ENCODE results near the gene NTN5.
"Not testable (repeated sequence)": the region's sequence is repeated elsewhere in the genome, so short reads cannot be mapped to it uniquely, and the experiment has no call there.

The NTN5 gene

GRCh38 chr19:48672994-48673393, at the start of gene NTN5:
NTN5 (minus strand) TSS chr19:48673017; CDS start chr19:48670986, 2,031 bp downstream.
- no peak for DNase-seq

DNA sequence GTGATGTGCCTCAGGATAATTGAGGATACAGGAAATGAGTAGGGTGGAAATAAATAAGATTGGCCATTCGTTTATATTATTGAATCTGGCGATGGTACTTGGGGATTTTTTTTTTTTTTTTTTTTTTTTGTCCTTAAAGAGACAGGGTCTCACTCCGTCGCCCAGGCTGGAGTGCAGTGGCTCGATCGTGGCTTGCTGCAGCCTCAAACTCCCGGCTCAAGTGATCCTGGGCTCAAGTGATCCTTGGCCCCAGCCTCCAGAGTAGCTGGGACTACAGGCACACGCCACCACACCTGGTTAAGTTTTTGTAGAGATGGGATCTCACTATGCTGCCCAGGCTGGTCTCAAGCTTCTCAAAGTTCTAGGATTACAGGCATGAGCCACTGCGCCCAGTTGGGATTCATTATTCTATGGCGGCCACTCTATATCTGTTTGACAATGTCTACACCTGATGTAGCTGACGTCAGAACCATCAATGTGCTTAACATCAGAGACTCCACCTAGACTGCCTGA, 49.4 kb upstream of the NTN5 start:
- DNase-seq: no peak

DNA sequence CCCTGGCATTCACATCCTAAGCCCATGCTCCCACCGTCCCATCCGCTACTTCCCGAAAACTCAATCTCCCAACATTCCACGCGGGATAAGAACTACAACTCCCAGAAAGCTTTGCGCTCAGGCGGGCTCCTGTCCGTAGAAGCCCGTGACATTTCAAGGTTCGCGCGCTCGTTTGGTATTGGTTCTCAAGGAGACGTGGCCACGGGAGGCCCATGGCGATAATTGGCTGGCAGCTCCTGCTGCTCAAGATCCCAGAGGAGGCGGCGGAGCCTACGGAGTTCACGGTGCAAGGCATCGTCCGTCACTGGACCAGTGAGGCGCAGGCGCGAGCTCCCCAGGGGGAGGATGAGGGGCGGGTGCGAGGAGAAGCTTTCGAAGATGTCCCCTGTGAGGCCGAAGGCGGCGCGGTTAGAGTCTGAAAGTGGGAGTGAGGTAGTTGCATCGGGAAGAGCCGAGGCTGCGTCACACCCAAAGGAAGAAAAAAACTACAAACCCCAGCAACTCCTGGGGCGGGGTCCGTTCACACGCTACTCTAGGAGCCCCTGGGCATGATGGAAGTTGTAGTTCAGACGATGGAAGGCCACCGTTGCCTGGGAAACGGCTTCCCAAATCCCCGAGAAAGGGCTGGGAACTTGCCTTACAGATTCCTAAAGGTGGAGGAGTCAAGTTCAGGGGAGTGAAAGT, 47.9 kb upstream of the NTN5 start:
- DNase-seq: peak; percentile 100

DNA sequence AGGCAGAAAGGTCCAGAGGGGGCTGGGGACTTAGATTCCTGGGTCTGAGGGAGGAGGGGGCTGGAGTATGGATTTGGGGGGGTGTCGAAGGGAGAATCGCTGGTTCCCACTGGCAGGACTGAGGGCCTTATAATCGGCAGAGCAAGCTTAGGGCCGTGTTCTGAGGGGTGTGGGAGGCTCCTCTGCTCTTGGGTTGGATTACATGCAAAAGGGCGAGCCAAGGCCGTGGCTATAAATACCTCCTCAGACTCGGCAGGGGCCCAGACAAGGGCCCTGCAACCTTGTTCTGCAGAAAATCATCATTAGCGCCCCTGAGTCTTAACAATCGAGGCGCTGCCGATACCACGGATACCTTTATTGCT, 47.4 kb upstream of the NTN5 start:
- no peak for DNase-seq

DNA sequence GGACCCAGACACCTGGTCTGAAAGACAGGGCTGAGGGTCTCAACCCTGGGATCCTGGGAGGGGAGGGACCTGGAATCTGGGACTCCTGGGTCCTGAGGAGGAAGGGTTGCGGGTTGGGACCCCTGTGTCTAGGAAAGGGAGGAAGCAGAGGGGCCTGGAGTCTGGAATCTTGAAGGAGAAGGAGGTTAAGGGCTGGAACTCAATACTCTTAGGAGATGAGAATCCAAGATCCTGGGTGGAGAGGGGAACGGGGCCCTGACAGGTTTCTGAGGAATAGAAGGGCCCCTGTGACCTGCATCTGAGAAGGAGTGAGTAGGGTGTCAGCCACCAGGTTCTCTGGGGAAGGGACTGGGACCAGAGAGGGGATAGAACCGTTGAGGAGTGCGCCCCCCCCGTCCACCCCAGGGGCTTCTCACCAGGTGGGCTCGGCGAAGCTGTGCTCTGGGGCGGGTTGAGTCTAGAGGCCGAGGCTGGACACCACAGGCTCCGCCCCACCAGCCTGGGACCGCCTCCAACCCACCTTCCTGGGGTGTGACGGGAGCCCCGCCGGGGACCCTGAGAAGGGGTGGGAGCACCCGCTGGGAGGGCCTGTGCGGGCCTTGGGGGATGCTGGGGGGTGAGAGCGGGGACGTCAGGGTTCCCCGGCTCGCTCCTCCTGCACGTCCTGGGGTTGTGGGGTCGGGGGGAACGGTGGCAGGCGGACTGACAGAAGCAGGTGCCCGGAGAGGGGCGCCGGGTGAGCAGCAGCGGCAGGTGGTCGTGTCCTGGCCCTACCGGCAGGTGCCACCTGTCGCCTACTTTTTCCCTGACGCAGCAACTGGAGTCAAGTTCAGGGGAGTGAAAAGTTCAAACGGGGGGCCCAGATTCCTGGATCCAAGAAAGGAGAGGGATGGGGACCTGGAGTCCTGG, 46.7 kb upstream of the NTN5 start, which contains the start of gene MAMSTR:
MAMSTR (minus strand) TSS at position 463 of the 909 bp plus-strand sequence. CDS start 694 bp downstream, outside the sequence.
- DNase-seq: no peak

GRCh38 chr19:48718711-48719231, 46.0 kb upstream of the NTN5 start:
- no peak for DNase-seq

DNA sequence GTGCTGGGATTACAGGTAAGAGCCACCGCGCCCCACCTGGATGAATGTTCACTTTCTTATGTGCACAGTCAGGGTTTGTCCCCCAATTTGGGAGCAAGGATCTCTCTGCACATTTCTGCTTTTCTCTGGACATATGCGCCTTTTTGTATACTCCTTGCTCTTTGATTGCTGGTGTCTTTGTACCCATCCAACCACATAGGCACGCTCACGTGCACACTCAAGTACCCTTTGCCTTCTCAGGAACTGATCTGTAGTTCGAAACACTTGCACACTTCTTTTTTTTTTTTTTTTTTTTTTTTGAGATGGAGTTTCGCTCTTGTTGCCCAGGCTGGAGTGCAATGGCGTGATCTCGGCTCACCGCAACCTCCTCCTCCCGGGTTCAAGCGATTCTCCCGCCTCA, 45.3 kb upstream of the NTN5 start:
- not testable (repeated sequence) for DNase-seq

DNA sequence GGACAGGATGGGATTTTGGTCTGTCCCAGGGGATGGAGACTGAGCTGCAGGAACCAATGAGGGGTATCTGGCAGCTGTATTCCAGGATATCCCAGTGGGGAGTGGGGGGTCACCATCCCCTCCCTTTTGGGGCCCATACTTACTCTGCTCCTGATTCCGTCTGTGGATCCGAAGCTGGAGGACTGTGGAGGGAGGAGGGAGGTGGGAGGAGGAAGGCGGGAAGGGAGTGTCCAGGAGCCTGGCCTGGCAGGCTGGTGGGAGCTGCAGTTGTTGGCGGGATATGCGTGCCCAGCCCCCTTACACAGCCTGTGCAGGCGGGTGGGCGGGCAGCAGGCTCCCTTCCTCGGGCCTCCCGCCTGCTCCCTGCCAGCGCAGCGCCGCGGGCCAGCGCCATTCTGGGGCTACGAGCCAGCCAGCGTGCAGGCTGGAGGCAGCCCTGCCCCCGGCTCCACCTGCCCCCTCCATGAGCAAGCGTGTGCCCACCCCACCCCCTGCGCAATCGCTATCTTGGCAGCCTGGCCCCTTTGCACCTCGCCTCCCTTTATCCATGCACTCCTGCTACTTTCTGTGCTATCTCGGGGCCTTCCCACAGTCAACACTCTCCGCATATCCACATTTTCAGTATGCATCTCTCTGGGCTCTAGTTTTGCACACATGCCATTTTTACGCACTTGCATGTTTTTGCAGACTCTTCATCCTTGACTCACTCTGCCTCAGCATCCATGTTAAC, 43.9 kb upstream of the NTN5 start:
- peak; percentile 37 for DNase-seq

DNA sequence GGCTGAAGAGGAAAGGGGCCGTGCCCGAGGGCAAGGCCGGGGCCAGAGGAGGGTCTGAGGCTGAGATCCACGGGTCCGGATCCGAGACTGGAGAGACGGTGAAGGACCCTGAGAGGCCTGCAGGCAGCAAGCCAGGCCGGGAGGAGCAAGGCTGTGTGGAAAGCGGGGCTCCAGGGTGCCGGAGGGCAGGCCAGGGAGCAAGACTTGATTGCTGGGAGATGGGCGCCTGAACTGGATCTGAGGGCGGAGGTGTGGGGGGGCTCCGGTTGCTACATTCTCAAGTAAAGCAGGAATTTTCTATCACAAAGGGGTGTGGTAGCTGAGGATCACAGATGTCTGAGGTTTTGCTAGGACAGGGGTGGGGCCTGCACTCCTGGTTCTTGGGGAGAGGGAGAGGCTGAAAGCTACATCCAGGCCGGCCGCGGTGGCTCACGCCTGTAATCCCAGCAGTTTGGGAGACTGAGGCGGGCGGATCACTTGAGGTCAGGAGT, 42.9 kb upstream of the NTN5 start:
- DNase-seq: no peak

- DNase-seq: no peak
Observed at GRCh38 chr19:48714759-48715675, 42.2 kb upstream of the NTN5 start.

GRCh38 chr19:48713864-48714755, 41.3 kb upstream of the NTN5 start:
- DNase-seq: peak; percentile 100

GRCh38 chr19:48713041-48713863, 40.4 kb upstream of the NTN5 start:
- DNase-seq: peak; percentile 77

- no peak for DNase-seq
Observed at GRCh38 chr19:48711106-48711662, 38.4 kb upstream of the NTN5 start.

GRCh38 chr19:48708471-48708870, 35.7 kb upstream of the NTN5 start:
- DNase-seq: no peak

GRCh38 chr19:48705431-48705830, 32.6 kb upstream of the NTN5 start:
- peak; percentile 66 for DNase-seq

DNA sequence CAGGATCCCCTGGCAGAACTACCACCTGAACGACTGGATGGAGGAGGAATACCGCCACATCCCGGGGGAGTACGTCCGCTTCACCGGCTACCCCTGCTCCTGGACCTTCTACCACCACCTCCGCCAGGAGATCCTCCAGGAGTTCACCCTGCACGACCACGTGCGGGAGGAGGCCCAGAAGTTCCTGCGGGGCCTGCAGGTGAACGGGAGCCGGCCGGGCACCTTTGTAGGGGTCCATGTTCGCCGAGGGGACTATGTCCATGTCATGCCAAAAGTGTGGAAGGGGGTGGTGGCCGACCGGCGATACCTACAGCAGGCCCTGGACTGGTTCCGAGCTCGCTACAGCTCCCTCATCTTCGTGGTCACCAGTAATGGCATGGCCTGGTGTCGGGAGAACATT, 30.5 kb upstream of the NTN5 start:
- DNase-seq: no peak

DNA sequence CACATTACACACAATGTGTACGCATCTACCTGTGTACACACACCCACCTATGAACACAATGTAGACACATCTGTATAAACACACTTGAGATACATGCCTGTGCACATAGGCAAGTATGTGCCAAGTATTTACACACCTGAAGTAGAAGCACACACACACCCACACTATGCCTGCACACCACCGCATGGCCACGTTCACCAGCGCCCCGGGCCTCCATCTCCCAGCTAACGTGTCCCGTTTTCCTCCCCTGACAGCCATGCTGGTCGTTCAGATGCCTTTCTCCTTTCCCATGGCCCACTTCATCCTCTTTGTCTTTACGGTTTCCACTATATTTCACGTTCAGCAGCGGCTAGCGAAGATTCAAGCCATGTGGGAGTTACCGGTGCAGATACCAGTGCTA, 29.9 kb upstream of the NTN5 start:
- DNase-seq: no peak

GRCh38 chr19:48698046-48698445, 25.2 kb upstream of the NTN5 start:
- DNase-seq: no peak

GRCh38 chr19:48696353-48697010, 23.7 kb upstream of the NTN5 start:
- peak; percentile 22 for DNase-seq

Data from NCI-H82 (cell line).